DMS153 treated with DMSO at 0.1 percent for 48 hours (cell line): ENCODE results near the gene TNFAIP8L3.

Experiments used
- DNase-seq: peaks from one replicate; lab custom pipeline; 2025; ENCODE audit not compliant: unreplicated experiment; lab: John Stamatoyannopoulos, UW

TNFAIP8L3 gene

GRCh38 chr15:51007131-51007666 lies 87.5 kb downstream of the TNFAIP8L3 start:
- DNase-seq: no peak
